HG03342 (cell line): ENCODE data around the gene GRB7.

Experiments
- ATAC-seq: cut with Tn5 transposase; IDR thresholded peaks from one replicate; pipeline ENCODE4 v1.9.1; 2021; ENCODE audit warnings: mild to moderate bottlenecking, moderate library complexity; ENCODE audit not compliant: unreplicated experiment

Gene GRB7

DNA sequence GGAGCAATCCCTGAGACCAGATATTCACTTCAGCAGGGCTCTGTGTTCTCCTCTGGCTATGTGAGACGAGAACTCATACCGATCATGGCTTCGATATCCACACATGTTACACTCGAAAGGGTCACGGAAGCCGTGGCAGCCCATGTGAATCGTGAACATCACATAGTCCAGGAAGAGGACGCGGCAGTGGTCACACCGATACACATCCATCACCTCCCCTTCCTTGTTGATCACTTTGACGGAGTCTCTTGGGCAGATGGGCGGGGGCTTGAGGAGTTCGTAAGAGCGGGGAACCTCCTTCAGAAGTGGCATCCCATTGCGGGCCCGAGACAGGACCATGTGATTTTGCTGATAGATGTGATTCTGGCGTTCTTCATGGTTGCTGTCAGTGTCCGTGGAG lies 28.0 kb downstream of the GRB7 start:
- ATAC-seq = no peak

DNA sequence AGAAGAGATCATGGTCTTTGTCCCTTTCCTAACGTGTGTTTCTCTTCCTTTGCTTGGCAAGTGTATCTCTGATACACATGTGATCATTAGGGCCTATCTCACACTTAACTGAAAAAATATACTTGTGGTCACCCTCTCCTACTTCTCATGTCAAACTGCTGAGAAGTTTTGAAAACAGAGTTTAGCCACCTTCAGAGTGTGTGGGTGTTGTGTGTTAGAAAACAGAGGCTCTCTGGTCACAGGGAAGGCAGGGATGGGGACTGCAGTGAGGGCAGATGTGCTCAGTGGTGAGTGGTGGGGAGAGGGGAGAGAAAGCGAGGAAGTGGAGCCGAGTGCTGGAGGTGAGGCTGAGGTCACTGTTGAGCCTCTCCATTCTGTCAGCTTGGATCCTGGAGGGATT lies 29.4 kb downstream of the GRB7 start:
- ATAC-seq = no peak

GRCh38 chr17:39769974-39770587 lies 32.3 kb downstream of the GRB7 start:
- peak; percentile 53 for ATAC-seq

DNA sequence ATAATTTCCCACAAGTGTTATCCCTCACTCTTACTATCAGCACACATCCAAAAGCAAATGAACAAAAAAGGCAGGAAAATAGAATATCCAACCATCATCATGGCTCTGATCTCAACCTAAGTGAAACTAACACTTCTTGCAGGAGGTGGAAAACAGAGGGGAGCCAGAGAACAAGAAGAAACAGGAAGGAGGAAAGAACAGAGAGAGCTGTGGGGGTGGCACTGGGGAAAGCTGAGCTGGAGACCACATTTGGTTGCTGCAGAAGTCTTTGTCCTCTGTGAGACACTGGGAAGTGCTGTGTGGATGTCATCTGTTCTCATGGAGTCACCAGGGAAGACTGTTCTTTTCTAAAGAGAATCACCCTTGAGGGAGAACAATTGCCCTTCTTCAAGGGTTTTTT lies 34.7 kb downstream of the GRB7 start:
- ATAC-seq = no peak

GRCh38 chr17:39772987-39773934 lies 35.5 kb downstream of the GRB7 start:
- ATAC-seq = no peak

GRCh38 chr17:39774047-39774446 lies 36.3 kb downstream of the GRB7 start:
- ATAC-seq = no peak

DNA sequence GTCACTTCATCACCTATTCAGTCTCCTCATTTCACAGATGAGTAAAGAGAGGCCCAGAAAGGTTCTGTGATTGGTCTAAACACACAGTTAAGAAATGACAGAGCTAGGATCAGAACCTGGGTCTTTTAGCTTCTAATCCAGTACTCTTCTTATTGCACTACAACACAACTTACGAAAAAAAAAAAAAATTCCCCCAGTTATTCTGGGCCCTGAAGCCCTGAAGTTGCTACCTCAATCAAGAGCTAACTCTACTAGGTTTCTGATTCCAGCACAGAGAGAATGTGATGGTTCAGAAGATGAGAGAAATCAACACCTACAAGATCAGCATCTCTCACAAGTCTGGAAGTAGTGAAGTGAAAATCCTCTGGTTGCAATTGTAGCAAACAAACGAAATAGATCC lies 37.3 kb downstream of the GRB7 start:
- ATAC-seq = no peak

- no peak for ATAC-seq
Observed at GRCh38 chr17:39776252-39776651, 38.5 kb downstream of the GRB7 start.

GRCh38 chr17:39777534-39778365 lies 40.0 kb downstream of the GRB7 start:
- no peak for ATAC-seq

GRCh38 chr17:39781031-39781860 lies 43.5 kb downstream of the GRB7 start:
- no peak for ATAC-seq

GRCh38 chr17:39781861-39782213 lies 44.1 kb downstream of the GRB7 start:
- ATAC-seq = no peak

- ATAC-seq = no peak
Observed at GRCh38 chr17:39782481-39782880, 44.7 kb downstream of the GRB7 start.

- no peak for ATAC-seq
Observed at GRCh38 chr17:39782980-39783379, 45.2 kb downstream of the GRB7 start.

GRCh38 chr17:39787041-39787440 lies 49.3 kb downstream of the GRB7 start:
- ATAC-seq = no peak

- no peak for ATAC-seq
Observed at GRCh38 chr17:39787743-39788484, 50.2 kb downstream of the GRB7 start.

DNA sequence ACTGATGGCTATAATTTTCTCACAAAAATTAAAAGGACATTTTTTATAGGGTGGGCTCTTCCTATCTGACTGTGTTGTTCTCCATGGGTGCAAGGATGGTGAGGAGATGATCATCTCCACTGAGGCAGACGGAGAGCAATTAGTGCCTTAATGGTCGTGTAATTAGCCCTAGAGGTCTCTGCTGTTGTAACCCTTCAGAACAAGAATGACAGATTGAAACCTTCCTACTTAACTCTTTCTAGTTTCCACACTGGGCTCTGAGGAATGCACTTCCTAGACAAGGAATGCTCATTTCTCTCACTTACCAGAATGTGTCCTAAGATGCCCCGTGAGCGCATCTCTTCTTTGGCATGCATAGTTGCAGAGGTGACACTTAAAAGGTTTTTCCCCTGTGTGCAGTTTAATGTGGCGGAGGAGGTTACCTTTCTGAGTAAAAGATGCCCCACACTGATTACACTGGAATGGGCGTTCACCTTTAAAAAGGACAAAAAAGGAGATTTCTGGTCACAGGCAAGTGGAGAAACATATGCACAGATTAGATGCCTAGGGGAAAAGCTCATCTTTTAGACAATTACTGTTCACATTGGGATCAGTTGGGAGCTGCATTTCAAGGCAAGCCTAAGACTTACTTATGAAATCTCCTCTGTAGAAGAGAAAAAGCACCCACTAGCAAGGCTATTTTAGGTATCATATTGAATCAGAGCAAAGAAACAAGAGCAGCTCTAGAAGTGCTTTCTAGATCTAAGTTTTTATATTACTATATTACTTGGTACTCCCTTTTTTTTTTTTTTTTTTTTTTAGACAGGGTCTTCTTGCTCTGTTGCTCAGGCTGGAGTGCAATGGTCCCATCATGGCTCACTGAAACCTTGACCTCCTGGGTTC lies 53.6 kb downstream of the GRB7 start:
- ATAC-seq = no peak

- no peak for ATAC-seq
Observed at GRCh38 chr17:39792526-39793221, 54.9 kb downstream of the GRB7 start.

DNA sequence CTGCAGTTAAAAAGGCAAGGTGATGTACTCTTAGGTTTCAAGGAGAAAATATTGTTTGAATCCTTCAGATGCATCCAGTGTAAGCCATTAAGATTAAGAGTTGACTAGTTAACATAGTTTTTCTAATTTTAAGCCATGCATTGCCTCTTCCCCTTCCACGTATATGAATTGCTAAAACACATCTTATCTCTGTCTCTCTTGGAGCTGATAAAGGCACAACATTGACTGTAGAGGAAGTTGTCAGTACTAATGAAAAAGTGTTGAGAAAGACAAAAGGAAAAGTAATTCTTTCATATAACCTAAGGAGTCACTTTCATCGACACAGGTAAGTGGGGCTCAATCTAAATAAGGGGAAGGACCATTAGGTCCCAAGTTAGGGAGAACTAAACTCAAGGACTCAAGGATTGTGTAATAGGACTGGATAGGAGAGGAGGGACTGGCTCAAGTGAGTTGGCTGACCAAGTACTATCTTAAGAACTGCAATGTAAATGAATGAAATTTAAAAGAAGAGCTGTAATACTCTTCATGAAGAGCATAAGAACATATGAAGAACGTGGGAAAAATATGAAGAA lies 55.6 kb downstream of the GRB7 start:
- no peak for ATAC-seq
